ENCODE results near the gene EXD3. TPM values are rescaled to one million over a fixed set of nuclear protein-coding genes. Genes with fewer than 3 reads are reported as not detected.

EXD3 gene
- total RNA-seq, 1 donor from 2014 or later = 9.2 TPM

DNA sequence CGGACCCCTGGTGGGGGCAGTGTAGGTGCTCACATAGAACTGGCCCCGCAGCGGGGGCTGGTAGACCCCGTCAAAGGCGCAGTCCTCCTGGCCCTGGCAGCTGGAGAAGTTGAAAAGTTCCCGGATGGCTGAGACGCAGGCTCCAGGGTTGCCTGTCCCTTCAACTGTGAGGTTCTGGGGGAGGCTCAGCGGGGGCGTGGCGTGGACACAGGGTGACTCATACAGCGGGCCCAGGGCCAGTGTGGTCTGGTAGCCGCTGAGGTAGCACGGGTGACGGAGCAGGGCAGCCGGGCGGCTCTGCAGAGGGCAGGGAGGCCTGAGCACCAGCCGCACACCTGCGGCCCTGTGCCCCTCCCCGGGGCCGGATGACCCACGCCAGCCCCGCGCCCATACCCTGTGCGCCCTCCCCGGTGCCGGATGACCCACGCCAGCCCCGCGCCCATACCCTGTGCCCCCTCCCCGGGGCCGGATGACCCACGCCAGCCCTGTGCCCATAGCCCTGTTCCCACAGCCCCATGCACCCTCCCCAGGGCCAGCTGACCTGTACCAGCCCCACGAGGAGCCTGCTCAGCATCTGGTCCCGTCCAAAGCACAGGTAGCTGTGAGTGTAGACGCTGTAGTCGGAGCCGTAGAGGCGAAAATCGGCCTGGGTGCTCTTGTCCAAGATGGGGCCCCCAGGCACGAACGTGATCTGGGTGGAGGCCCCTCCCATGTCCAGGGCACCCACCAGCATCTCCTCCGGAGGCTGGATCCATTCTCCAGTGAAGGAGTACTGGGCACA is 13.2 kb upstream of the EXD3 start:
- H3K27ac ChIP-seq (replicated peaks) = no peak overlapping the region
- H3K36me3 ChIP-seq = no peaks in the 10 kb centered on the region
- no peaks in the 10 kb centered on the region for H3K9me3 ChIP-seq (replicated peaks)
- H3K4me3 ChIP-seq = no peak overlapping the region
- DNase-seq = peak; percentile 38
- H3K4me1 ChIP-seq = peaks cover 10% of the 10 kb centered on the region
- peaks cover 13% of the 10 kb centered on the region for H3K27me3 ChIP-seq (ENCODE audit: low read depth)
- intact Hi-C loops (cut with micrococcal nuclease) = no loop called here
- TF ChIP-seq CTCF (IDR thresholded peaks at IDR 0.05; ENCODE audit: borderline replicate concordance) = no peak

GRCh38 chr9:137435381-137435891 is 12.5 kb upstream of the EXD3 start:
- Histone ChIP-seq H3K27ac (replicated peaks) (no peak overlapping the region), H3K4me1 (peaks cover 9% of the 10 kb centered on the region), H3K9me3 (replicated peaks) (no peaks in the 10 kb centered on the region), H3K4me3 (no peak overlapping the region), H3K27me3 (ENCODE audit: low read depth) (peaks cover 12% of the 10 kb centered on the region), H3K36me3 (no peaks in the 10 kb centered on the region)
- TF ChIP-seq CTCF (IDR thresholded peaks at IDR 0.05; ENCODE audit: borderline replicate concordance) = no peak
- intact Hi-C loops (cut with micrococcal nuclease) = no loop called here
- peak; percentile 7 for DNase-seq

- Histone ChIP-seq H3K4me3 (no peak overlapping the region), H3K27me3 (ENCODE audit: low read depth) (peaks cover 12% of the 10 kb centered on the region), H3K4me1 (peaks cover 9% of the 10 kb centered on the region), H3K9me3 (replicated peaks) (no peaks in the 10 kb centered on the region), H3K36me3 (no peaks in the 10 kb centered on the region), H3K27ac (replicated peaks) (no peak overlapping the region)
- peak; percentile 9 for DNase-seq
- intact Hi-C loops (cut with micrococcal nuclease) = no loop called here
- no peak for TF ChIP-seq CTCF (IDR thresholded peaks at IDR 0.05; ENCODE audit: borderline replicate concordance)
Observed at GRCh38 chr9:137434498-137435380, 11.8 kb upstream of the EXD3 start.

DNA sequence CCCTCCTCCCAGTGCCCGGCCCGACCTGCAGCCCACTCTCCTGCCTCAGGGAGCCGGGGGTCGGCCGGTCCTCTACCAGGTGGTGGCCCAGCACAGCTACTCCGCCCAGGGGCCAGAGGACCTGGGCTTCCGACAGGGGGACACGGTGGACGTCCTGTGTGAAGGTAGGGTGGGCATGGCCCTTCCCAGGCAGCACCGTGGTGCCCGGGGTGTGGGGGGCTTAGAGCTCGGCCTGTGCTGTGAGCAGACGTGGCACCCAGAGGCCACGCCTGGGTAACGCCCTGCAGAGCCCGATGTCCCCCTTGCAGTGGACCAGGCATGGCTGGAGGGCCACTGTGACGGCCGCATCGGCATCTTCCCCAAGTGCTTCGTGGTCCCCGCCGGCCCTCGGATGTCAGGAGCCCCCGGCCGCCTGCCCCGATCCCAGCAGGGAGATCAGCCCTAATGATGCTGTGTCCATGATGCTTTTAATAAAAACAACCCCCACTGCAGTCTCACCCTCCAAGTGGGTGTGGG is 11.0 kb upstream of the EXD3 start:
- Histone ChIP-seq H3K27me3 (ENCODE audit: low read depth) (peaks cover 5% of the 10 kb centered on the region), H3K4me1 (peaks cover 3% of the 10 kb centered on the region), H3K27ac (replicated peaks) (no peak overlapping the region), H3K36me3 (no peaks in the 10 kb centered on the region), H3K9me3 (replicated peaks) (no peaks in the 10 kb centered on the region), H3K4me3 (no peak overlapping the region)
- intact Hi-C loops (cut with micrococcal nuclease) = no loop called here
- no peak for TF ChIP-seq CTCF (IDR thresholded peaks at IDR 0.05; ENCODE audit: borderline replicate concordance)
- peak; percentile 11 for DNase-seq

GRCh38 chr9:137433349-137433915 is 10.5 kb upstream of the EXD3 start:
- intact Hi-C loops (cut with micrococcal nuclease) = no loop called here
- Histone ChIP-seq H3K36me3 (no peaks in the 10 kb centered on the region), H3K4me3 (no peak overlapping the region), H3K27me3 (ENCODE audit: low read depth) (no peaks in the 10 kb centered on the region), H3K4me1 (no peaks in the 10 kb centered on the region), H3K9me3 (replicated peaks) (no peaks in the 10 kb centered on the region), H3K27ac (replicated peaks) (no peak overlapping the region)
- no peak for TF ChIP-seq CTCF (IDR thresholded peaks at IDR 0.05; ENCODE audit: borderline replicate concordance)
- no peak for DNase-seq

All from left ventricle myocardium inferior (tissue), 1 donor.